Endothelial cell (in vitro differentiated cells): ENCODE data around the gene NLGN2. TPM values are rescaled to one million over a fixed set of nuclear protein-coding genes. Genes with fewer than 3 reads are reported as not detected.

Source experiments
- DNase-seq: peaks from one replicate; pipeline ENCODE4 v3.0.0; 2021; ENCODE audit warnings: low spot score
- H3K27ac Mint-ChIP-seq: one replicate; pipeline ENCODE4 v1.8.0; 2021; ENCODE audit warnings: mixed read lengths, inconsistent platforms; ENCODE audit not compliant: unreplicated experiment
- H3K27me3 Mint-ChIP-seq: one replicate; pipeline ENCODE4 v1.8.0; 2021; ENCODE audit warnings: mild to moderate bottlenecking, moderate library complexity, mixed read lengths, inconsistent platforms; ENCODE audit not compliant: unreplicated experiment
- H3K36me3 Mint-ChIP-seq: one replicate; pipeline ENCODE4 v1.8.0; 2021; ENCODE audit warnings: mild to moderate bottlenecking, low read depth, mixed read lengths, inconsistent platforms; ENCODE audit not compliant: unreplicated experiment
- H3K4me1 Mint-ChIP-seq: one replicate; pipeline ENCODE4 v1.8.0; 2021; ENCODE audit warnings: mild to moderate bottlenecking, mixed read lengths, inconsistent platforms; ENCODE audit not compliant: unreplicated experiment
- H3K4me3 Mint-ChIP-seq: one replicate; pipeline ENCODE4 v1.8.0; 2021; ENCODE audit warnings: mild to moderate bottlenecking, mixed read lengths, inconsistent platforms; ENCODE audit not compliant: unreplicated experiment
- H3K9me3 Mint-ChIP-seq: one replicate; pipeline ENCODE4 v1.8.0; 2021; ENCODE audit warnings: mixed read lengths, inconsistent platforms; ENCODE audit not compliant: unreplicated experiment
- total RNA-seq: library from RNA; stranded (reverse); fragmentation: NEBNext Ultra II Directional; extraction: Animal tissue kit (Norgen Biotek cat#: 25700); gene quantifications from one replicate; pipeline ENCODE4 v1.2.1, GENCODE V29; 2021; ENCODE audit not compliant: unreplicated experiment
- TF ChIP-seq, protein P1 (sequence below): fragments of 200-600 bp; sonication (generic); IDR thresholded peaks from one replicate; pipeline ENCODE4 v1.5.0; 2021; ENCODE audit warnings: antibody characterized with exemption; ENCODE audit not compliant: unreplicated experiment

NLGN2 gene
- total RNA-seq, 1 donor from 2014 or later = 54.8 TPM

DNA sequence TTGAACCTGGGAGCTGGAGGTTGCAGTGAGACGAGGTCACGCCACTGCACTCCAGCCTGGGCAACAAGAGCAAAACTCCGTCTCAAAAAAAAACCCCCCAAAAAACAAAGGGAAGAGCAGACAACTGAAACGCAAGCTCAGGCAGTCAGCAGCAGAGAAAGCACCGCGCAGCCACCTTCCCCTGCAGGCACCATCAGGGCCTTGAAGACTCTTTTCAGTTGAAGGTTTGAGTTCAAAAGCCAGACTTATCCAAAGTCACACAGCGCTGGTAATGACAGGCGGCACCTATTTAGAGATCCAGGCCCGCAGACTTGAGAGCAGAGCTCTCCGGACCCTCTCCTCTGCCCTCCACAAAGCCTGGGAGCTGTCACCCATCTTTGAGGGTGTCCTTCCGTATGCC lies 60.6 kb downstream of the NLGN2 start:
- Mint-ChIP-seq H3K27ac (no peak overlapping the region), H3K4me3 (no peak overlapping the region), H3K36me3 (no peaks in the 10 kb centered on the region), H3K27me3 (peaks cover 7% of the 10 kb centered on the region), H3K9me3 (no peaks in the 10 kb centered on the region), H3K4me1 (peaks cover 5% of the 10 kb centered on the region)
- no peak for DNase-seq
- TF ChIP-seq, protein P1, sequence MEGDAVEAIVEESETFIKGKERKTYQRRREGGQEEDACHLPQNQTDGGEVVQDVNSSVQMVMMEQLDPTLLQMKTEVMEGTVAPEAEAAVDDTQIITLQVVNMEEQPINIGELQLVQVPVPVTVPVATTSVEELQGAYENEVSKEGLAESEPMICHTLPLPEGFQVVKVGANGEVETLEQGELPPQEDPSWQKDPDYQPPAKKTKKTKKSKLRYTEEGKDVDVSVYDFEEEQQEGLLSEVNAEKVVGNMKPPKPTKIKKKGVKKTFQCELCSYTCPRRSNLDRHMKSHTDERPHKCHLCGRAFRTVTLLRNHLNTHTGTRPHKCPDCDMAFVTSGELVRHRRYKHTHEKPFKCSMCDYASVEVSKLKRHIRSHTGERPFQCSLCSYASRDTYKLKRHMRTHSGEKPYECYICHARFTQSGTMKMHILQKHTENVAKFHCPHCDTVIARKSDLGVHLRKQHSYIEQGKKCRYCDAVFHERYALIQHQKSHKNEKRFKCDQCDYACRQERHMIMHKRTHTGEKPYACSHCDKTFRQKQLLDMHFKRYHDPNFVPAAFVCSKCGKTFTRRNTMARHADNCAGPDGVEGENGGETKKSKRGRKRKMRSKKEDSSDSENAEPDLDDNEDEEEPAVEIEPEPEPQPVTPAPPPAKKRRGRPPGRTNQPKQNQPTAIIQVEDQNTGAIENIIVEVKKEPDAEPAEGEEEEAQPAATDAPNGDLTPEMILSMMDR = no peak

DNA sequence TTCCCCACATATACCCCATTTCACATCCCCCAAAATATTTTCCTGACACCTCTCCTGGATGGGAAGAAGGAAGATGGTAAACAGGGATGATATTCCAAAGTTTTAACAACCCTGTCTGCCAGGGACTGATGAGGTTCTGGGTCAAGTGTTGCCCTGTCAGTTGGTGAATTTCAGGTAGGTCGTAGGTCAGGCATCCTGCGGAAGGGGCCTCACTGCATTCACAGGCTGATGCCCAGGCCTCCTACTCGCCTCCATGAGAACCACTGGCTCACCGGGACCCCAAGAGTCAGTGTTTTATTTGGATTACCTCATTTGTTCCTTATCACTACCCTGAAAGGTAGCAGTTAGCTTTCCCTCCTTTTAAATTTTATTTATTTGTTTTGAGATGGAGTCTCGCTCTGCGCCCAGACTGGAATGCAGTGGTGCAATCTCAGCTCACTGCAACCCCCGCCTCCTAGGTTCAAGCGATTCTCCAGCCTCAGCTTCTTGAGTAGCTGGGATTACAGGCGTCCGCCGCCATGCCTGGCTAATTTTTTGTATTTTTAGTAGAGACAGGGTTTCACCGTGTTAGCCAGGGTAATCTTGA lies 61.3 kb downstream of the NLGN2 start:
- Mint-ChIP-seq H3K27me3 (peaks cover 7% of the 10 kb centered on the region), H3K9me3 (no peaks in the 10 kb centered on the region), H3K4me3 (no peak overlapping the region), H3K4me1 (peaks cover 5% of the 10 kb centered on the region), H3K36me3 (no peaks in the 10 kb centered on the region), H3K27ac (no peak overlapping the region)
- DNase-seq = no peak
- TF ChIP-seq, protein P1 = no peak

Other genes starting within 250 kb of the NLGN2 start
- 23.9 TPM for gene ASGR1, start 228.5 kb upstream of the NLGN2 start, total RNA-seq
- gene DLG4, start 188.0 kb upstream of the NLGN2 start, total RNA-seq = 44.3 TPM
- gene ACADVL, start 187.9 kb upstream of the NLGN2 start, total RNA-seq = 281 TPM
- gene DVL2, start 173.3 kb upstream of the NLGN2 start, total RNA-seq = 58.2 TPM
- gene PHF23, start 168.4 kb upstream of the NLGN2 start, total RNA-seq = 80.9 TPM
- 418 TPM for gene GABARAP, start 165.4 kb upstream of the NLGN2 start, total RNA-seq
- gene CTDNEP1, start 156.1 kb upstream of the NLGN2 start, total RNA-seq = 148 TPM
- 36.9 TPM for gene ELP5, start 155.6 kb upstream of the NLGN2 start, total RNA-seq
- 65.7 TPM for gene CLDN7, start 145.4 kb upstream of the NLGN2 start, total RNA-seq
- 2.2 TPM for gene SLC2A4, start 126.1 kb upstream of the NLGN2 start, total RNA-seq
- 14.6 TPM for gene YBX2, start 113.2 kb upstream of the NLGN2 start, total RNA-seq
- gene EIF5A, start 100.2 kb upstream of the NLGN2 start, total RNA-seq = 362 TPM
- gene GPS2, start 92.5 kb upstream of the NLGN2 start, total RNA-seq = 56.8 TPM
- 55.7 TPM for gene NEURL4, start 78.5 kb upstream of the NLGN2 start, total RNA-seq
- gene ACAP1, start 71.3 kb upstream of the NLGN2 start, total RNA-seq = 5.5 TPM
- gene KCTD11, start 55.7 kb upstream of the NLGN2 start, total RNA-seq = 4.8 TPM
- not detected for gene TMEM95, start 52.7 kb upstream of the NLGN2 start, total RNA-seq
- 1.7 TPM for gene TNK1, start 26.8 kb upstream of the NLGN2 start, total RNA-seq
- 74.2 TPM for gene PLSCR3, start 13.3 kb upstream of the NLGN2 start, total RNA-seq
- gene TMEM256, start 3.7 kb upstream of the NLGN2 start, total RNA-seq = 94.7 TPM
- 0.38 TPM for gene SPEM1, start 12.5 kb downstream of the NLGN2 start, total RNA-seq
- 0.15 TPM for gene SPEM2, start 17.8 kb downstream of the NLGN2 start, total RNA-seq
- gene SPEM3, start 21.0 kb downstream of the NLGN2 start, total RNA-seq = not detected
- 6.1 TPM for gene TMEM102, start 27.6 kb downstream of the NLGN2 start, total RNA-seq
- 19.7 TPM for gene FGF11, start 31.7 kb downstream of the NLGN2 start, total RNA-seq
- gene CHRNB1, start 37.2 kb downstream of the NLGN2 start, total RNA-seq = 11.8 TPM
- gene ZBTB4, start 71.8 kb downstream of the NLGN2 start, total RNA-seq = 21.5 TPM
- not detected for gene SLC35G6, start 73.6 kb downstream of the NLGN2 start, total RNA-seq
- gene POLR2A, start 76.5 kb downstream of the NLGN2 start, total RNA-seq = 198 TPM
- 16.3 TPM for gene TNFSF12, start 141.2 kb downstream of the NLGN2 start, total RNA-seq
- 5.6 TPM for gene TNFSF13, start 150.9 kb downstream of the NLGN2 start, total RNA-seq
- gene SENP3, start 154.1 kb downstream of the NLGN2 start, total RNA-seq = 57.8 TPM
- 1.6 TPM for gene CD68, start 171.8 kb downstream of the NLGN2 start, total RNA-seq
- 51.8 TPM for gene MPDU1, start 176.0 kb downstream of the NLGN2 start, total RNA-seq
- 1.3 TPM for gene SOX15, start 182.2 kb downstream of the NLGN2 start, total RNA-seq
- gene FXR2, start 207.1 kb downstream of the NLGN2 start, total RNA-seq = 37.9 TPM
- 100 TPM for gene SAT2, start 220.0 kb downstream of the NLGN2 start, total RNA-seq
- 0.95 TPM for gene SHBG, start 222.3 kb downstream of the NLGN2 start, total RNA-seq
- 10.4 TPM for gene ATP1B2, start 243.1 kb downstream of the NLGN2 start, total RNA-seq